Activated T-cell treated with anti-CD3 and anti-CD28 coated beads for 4 hours (primary cell): ENCODE measurements around the gene DNAJC21.
"Not testable (repeated sequence)": the region's sequence is repeated elsewhere in the genome, so short reads cannot be mapped to it uniquely, and the experiment has no call there.

Experiments used
- DNase-seq: peaks from one replicate; pipeline ENCODE4 v3.0.0-alpha.2; 2020

Gene DNAJC21

GRCh38 chr5:34929134-34929719 lies at the start of gene DNAJC21:
DNAJC21 (plus strand) TSS chr5:34929559; CDS start chr5:34929820, 261 bp downstream.
- DNase-seq, result peak; percentile 97

- no peak for DNase-seq
These were observed 48.1 kb upstream of the DNAJC21 start for GRCh38 chr5:34881246-34881645.

GRCh38 chr5:34886392-34887119 lies 42.8 kb upstream of the DNAJC21 start:
- DNase-seq, result no peak

GRCh38 chr5:34889394-34889793 lies 40.0 kb upstream of the DNAJC21 start:
- no peak for DNase-seq

- DNase-seq, result no peak
These were observed 37.4 kb upstream of the DNAJC21 start for GRCh38 chr5:34891981-34892380.

GRCh38 chr5:34892414-34892813 lies 36.9 kb upstream of the DNAJC21 start:
- DNase-seq, result no peak

GRCh38 chr5:34894716-34895115 lies 34.6 kb upstream of the DNAJC21 start:
- DNase-seq, result no peak

- DNase-seq, result no peak
These were observed 33.5 kb upstream of the DNAJC21 start for GRCh38 chr5:34895641-34896419.

- no peak for DNase-seq
These were observed 31.7 kb upstream of the DNAJC21 start for GRCh38 chr5:34897646-34898045.

GRCh38 chr5:34898258-34898895 lies 31.0 kb upstream of the DNAJC21 start:
- DNase-seq, result peak; percentile 52

- no peak for DNase-seq
These were observed 30.3 kb upstream of the DNAJC21 start for GRCh38 chr5:34899066-34899465.

GRCh38 chr5:34900652-34901051 lies 28.7 kb upstream of the DNAJC21 start:
- no peak for DNase-seq

- DNase-seq, result no peak
These were observed 26.1 kb upstream of the DNAJC21 start for GRCh38 chr5:34903260-34903659.

GRCh38 chr5:34905564-34905963 lies 23.8 kb upstream of the DNAJC21 start:
- DNase-seq, result no peak

GRCh38 chr5:34913072-34913471 lies 16.3 kb upstream of the DNAJC21 start:
- no peak for DNase-seq

- peak; percentile 11 for DNase-seq
These were observed 14.7 kb upstream of the DNAJC21 start for GRCh38 chr5:34914671-34915138.

- peak; percentile 87 for DNase-seq
These were observed 14.1 kb upstream of the DNAJC21 start, which contains the start of the genes BRIX1 and RAD1 for GRCh38 chr5:34915139-34915855. BRIX1 (plus strand) TSS chr5:34915711; CDS start chr5:34915739, 28 bp downstream. RAD1 (minus strand) TSS chr5:34915504; CDS start chr5:34914892, 612 bp downstream.

GRCh38 chr5:34915856-34916192 lies 13.5 kb upstream of the DNAJC21 start:
- peak; percentile 25 for DNase-seq

- DNase-seq, result no peak
These were observed 12.8 kb upstream of the DNAJC21 start for GRCh38 chr5:34916518-34916917.

GRCh38 chr5:34918025-34918424 lies 11.3 kb upstream of the DNAJC21 start:
- no peak for DNase-seq

- DNase-seq, result no peak
These were observed 10.3 kb upstream of the DNAJC21 start for GRCh38 chr5:34919077-34919476.

- DNase-seq, result not testable (repeated sequence)
These were observed 6.1 kb upstream of the DNAJC21 start for GRCh38 chr5:34923256-34923655.
